CD1c-positive myeloid dendritic cell (primary cell): ENCODE data around the gene MUC3A.

Source experiments
- DNase-seq: peaks from one replicate; pipeline ENCODE4 v3.0.0-alpha.2; 2016; ENCODE audit errors: extremely low spot score

MUC3A gene

GRCh38 chr7:100947792-100948191 lies 1.5 kb upstream of the MUC3A start:
- DNase-seq: no peak

GRCh38 chr7:100949933-100950443 lies 654 bp downstream of the MUC3A start:
- no peak for DNase-seq

DNA sequence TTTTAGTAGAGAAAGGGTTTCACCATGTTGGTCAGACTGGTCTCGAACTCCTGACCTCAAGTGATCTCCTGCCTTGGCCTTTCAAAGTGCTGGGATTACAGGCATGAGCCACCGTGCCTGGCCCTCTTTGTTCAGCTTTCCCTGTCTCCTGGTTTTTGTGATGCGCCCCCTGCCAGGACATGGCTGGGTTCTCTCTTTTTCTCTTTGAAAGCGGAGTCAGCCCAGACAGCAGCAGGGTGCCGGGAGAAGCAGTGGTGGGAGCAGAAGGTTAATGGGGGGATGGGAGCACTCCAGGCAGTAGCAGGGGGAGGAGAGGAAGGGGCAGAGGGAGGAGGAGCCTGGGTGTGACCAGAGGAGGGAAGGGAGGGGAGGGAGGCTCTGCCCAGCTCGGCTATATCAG lies 1.8 kb downstream of the MUC3A start:
- DNase-seq: no peak

GRCh38 chr7:100951888-100952560 lies 2.7 kb downstream of the MUC3A start:
- DNase-seq: no peak

GRCh38 chr7:100952641-100953040 lies 3.3 kb downstream of the MUC3A start:
- DNase-seq: no peak

GRCh38 chr7:100957832-100958421 lies 8.6 kb downstream of the MUC3A start:
- no peak for DNase-seq

DNA sequence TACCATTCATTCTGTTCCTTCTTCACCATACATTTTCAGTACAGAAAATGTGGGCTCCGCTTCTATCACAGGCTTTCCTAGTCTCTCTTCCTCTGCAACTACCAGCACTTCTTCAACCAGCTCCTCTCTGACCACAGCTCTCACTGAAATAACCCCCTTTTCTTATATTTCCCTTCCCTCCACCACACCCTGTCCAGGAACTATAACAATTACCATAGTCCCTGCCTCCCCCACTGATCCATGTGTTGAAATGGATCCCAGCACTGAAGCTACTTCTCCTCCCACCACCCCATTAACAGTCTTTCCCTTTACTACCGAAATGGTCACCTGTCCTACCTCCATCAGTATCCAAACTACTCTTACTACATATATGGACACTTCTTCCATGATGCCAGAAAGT lies 10.6 kb downstream of the MUC3A start:
- DNase-seq: no peak

GRCh38 chr7:100962537-100962936 lies 13.2 kb downstream of the MUC3A start:
- DNase-seq: no peak

- DNase-seq: no peak
These were observed 14.1 kb downstream of the MUC3A start for GRCh38 chr7:100963386-100963785.

DNA sequence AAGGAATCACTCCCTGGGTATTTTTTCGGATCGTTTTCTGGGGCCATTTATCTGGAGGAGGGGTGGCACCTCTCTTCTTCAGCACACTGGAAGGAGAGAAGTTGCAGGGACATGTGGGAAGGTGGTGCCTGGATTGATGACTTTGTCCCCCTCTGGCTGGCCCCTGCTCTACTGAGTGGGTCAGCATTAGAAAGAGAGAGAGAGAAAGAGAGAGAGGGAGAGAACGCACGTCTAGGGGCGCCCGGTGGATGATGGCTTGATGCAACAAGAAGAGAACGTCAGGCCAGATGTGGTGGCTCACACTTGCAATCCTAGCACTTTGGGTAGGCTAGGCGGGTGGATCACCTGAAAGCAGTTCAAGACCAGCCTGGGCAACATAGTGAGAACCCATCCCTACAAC lies 14.5 kb downstream of the MUC3A start:
- no peak for DNase-seq

DNA sequence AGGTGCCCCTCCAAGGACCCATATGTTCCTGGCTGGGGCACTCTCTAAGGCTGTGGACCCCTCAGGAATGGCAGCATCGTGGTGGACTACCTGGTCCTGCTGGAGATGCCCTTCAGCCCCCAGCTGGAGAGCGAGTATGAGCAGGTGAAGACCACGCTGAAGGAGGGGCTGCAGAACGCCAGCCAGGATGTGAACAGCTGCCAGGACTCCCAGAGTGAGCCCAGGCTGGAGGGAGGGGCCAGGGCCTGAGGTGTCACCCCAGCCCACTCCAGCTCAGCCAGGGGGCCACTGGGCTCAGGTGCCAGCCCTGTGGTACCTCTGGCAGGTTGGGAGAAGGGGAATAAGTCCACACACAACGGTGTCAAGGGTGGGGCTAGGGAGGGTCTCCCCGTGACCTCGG lies 15.3 kb downstream of the MUC3A start:
- DNase-seq: no peak

GRCh38 chr7:100965045-100965722 lies 15.8 kb downstream of the MUC3A start:
- no peak for DNase-seq

DNA sequence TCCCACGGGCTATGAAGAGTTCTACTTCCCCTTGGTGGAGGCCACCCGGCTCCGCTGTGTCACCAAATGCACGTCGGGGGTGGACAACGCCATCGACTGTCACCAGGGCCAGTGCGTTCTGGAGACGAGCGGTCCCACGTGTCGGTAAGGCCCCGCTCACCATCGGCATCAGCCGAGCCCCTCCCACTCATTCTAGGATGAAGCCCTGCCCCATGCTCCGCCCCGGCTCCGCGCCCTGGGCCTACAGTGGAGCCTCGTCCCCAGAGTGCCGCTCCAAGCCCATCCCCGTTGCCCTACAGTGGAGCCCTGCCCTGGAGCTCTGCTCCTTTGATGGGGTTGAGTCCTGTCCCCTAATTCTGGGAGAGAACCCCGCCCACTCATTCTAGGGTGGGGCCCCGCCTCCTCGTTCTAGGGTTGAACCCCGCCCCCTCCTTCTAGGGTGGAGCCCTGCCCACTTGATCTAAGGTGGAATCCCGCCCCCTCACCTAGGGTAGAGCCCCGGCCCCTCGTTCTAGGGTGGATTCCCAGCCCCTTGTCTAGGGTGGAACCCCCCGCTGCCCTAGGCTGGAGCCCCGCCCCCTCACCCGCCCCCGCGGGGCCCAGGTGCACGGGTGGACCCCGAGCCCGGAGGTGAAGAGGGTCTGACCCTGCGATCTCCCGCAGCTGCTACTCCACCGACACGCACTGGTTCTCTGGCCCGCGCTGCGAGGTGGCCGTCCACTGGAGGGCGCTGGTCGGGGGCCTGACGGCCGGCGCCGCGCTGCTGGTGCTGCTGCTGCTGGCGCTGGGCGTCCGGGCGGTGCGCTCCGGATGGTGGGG lies 16.6 kb downstream of the MUC3A start:
- DNase-seq: peak; percentile 80

GRCh38 chr7:100966542-100967291 lies 17.4 kb downstream of the MUC3A start:
- no peak for DNase-seq

GRCh38 chr7:100967292-100967863 lies 18.0 kb downstream of the MUC3A start:
- no peak for DNase-seq

GRCh38 chr7:100968031-100968430 lies 18.7 kb downstream of the MUC3A start:
- DNase-seq: no peak

- DNase-seq: no peak
These were observed 19.3 kb downstream of the MUC3A start for GRCh38 chr7:100968650-100969049.

DNA sequence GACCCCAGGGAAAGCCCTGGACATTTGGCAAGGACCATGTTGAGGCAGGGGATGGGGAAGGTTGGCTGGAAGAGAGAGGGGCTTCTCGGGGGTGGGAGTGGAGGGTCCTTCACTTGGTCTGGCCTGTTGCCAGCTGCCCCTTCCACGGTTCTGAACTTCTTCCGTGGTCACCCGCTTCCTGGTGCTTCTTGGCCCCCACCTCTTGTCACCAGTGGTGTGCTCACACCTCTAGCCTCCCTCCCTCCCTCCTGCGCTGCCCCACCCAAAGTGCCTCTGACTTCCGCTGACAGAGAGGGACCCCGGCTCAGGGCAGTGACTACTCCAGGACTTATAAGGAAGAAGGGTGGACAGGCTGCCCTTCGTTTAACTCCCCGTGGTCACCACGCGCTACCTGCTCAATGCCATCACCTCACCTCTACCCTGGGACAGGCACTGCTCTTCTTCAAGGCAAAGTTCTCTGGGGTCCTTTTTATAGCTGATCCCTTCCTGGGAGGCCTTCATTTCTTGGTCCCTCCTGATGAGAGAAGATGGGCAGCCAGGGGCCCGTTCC lies 19.8 kb downstream of the MUC3A start, which contains the start of gene MUC12:
MUC12 (plus strand) TSS at position 500 of the 550 bp plus-strand sequence. CDS start 58 bp downstream, outside the sequence.
- DNase-seq: no peak

- DNase-seq: no peak
These were observed 22.0 kb downstream of the MUC3A start for GRCh38 chr7:100971111-100972001.

GRCh38 chr7:100972002-100972347 lies 22.6 kb downstream of the MUC3A start:
- DNase-seq: no peak
